ENCODE data around the gene DNAJC8. TPM values are rescaled to one million over a fixed set of nuclear protein-coding genes. Genes with fewer than 3 reads are reported as not detected.

The DNAJC8 gene
- total RNA-seq, 4 donors from 2014 or later, result 48.3 to 72.2 (median 64.1) TPM

DNA sequence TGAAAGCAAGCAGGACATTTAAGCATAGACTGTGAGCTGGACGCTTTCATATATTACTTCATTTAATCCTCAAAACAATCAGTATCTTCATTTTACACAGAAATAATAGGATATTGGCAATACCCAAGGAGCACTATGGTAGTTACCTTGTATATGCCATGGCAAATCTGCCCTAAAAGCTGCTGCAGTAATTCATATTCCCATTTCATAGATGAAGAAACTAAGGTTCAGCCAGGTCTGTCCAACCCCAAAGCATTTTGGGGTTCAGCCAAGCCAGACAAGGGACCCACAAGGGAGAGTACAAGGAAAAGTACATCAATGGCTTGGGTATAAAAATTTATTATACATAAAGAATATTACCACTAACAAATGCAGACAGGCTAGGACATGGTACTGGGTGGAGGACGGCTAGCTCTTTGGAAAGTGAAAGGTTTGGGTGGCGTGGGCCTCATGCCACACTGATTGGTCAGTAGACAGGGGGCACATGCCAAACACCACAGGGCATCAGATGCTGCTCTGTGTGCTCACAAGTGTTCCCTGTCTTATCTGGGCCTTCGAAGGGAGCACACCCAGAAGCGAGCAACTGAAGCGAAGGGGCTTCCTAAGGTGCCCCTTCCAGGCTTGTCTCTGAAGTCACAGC is 32.5 kb downstream of the DNAJC8 start:
- DNase-seq (ENCODE audit: low spot score), result no peak
- TF ChIP-seq, protein P1, sequence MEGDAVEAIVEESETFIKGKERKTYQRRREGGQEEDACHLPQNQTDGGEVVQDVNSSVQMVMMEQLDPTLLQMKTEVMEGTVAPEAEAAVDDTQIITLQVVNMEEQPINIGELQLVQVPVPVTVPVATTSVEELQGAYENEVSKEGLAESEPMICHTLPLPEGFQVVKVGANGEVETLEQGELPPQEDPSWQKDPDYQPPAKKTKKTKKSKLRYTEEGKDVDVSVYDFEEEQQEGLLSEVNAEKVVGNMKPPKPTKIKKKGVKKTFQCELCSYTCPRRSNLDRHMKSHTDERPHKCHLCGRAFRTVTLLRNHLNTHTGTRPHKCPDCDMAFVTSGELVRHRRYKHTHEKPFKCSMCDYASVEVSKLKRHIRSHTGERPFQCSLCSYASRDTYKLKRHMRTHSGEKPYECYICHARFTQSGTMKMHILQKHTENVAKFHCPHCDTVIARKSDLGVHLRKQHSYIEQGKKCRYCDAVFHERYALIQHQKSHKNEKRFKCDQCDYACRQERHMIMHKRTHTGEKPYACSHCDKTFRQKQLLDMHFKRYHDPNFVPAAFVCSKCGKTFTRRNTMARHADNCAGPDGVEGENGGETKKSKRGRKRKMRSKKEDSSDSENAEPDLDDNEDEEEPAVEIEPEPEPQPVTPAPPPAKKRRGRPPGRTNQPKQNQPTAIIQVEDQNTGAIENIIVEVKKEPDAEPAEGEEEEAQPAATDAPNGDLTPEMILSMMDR (IDR thresholded peaks at IDR 0.05), result no peak
- ATAC-seq (ENCODE audit: low FRiP score), result no peak

DNA sequence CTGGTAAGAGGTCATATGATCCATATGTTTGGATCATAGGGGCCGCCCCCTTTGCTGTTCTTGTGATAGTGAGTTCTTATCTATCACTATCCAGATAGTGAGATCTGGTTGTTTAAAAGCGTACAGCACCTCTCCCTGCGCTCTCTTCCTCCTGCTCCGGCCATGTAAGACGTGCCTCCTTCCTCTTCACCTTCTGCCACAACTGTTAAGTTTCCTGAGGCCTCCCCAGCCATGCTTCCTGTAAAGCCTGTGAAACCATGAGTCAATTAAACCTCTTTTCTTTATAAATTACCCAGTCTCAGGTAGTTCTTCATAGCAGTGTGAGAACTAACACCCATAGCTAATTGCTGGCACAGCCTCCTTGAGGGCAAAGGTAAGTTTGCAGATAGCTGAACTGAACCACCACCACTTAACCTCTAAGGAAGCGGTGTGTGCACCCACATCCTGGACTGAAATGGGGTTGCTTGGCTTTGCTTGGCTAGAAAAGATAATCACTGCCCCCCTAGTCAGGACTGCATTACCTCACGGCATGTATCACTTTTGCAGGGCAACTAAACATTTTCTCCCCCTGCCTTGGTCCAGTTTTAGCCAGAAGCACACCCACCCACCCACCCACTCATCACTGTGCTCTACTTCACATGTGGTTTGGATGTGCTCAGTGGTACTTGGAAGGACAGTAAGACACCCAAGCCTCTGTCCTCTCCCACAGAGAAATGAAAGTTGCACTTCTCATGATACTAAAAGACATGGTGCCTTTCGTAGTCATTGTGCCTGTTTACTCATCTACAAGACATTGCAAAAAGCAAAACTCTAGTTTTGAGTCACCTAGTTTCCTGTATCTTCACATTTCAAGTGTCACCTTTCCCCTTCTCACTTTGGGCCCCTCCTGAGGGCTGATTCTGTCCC is 33.2 kb downstream of the DNAJC8 start:
- DNase-seq (ENCODE audit: low spot score), result no peak
- TF ChIP-seq, protein P1 (IDR thresholded peaks at IDR 0.05), result no peak
- no peak for ATAC-seq (ENCODE audit: low FRiP score)

DNA sequence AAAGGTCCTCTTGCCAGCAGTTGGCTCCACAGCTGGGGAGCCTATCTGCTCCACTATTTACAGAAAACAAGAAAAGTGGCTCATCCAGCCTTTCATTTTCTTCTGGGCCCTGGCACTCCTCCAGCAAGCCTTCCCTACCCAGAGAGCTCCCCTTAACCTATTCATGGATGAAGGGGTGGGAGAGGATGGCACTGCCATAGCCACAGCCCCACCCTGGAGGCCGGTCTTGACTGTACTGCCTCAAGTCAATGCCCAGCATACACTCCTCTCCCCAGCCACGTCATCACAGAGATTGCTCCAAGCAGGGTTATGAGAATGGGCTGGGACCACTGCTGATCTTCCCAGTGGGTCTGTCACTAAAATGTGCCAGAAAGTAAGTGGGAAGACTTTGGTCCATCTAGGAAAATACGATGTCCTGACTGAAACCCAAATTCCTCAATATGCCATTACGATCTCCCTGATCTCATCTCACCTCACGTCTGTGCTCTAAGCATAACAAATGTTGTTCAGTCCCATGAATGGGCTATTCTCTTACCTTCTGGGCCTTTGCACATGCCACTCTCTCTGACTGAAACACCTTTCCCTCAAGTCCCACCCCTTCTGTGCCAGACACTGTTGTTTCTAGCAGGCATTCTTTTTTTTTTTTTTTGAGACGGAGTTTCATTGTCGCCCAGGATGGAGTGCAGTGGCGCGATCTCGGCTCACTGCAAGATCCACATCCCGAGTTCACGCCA is 35.0 kb downstream of the DNAJC8 start:
- DNase-seq (ENCODE audit: low spot score), result no peak
- no peak for ATAC-seq (ENCODE audit: low FRiP score)
- TF ChIP-seq, protein P1 (IDR thresholded peaks at IDR 0.05), result no peak

DNA sequence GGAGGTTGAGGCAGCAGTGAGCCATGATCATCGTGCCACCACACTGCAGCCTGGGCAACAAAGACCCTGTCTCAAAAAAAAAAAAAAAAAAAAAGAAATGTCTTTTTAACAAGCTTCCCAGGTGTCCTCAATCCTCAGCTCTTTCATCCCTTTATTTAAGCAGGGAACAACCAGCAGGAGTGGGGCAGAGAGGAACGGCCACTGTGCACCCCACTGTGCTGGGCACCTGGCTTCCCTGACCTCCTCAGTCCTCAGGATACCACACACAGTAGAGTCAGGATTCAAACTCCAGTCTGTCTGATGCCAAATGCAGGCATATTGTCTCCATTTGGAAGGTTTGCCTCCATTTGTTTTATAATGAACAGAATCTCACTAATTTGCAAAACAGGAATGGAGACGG is 36.5 kb downstream of the DNAJC8 start:
- ATAC-seq (ENCODE audit: low FRiP score), result no peak
- TF ChIP-seq, protein P1 (IDR thresholded peaks at IDR 0.05), result no peak
- DNase-seq (ENCODE audit: low spot score), result no peak

DNA sequence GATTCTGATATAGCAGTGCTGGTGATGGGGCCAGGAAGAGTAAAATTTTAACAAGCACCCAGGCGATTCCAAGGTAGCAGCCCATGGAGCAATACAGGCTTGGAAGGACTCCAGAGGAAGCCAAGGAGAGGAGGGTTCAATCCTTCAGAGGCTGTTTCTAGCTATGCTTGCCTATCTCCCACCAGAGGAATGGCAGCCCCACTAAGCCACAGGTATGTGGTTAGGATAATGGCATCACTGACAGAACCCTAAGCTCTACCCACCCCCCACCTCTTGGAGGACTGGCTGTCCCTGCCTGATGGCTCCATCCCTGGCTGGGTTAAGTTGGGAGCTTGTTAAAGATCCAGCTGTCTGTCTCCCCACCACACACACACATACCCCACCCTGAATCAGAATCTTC is 37.0 kb downstream of the DNAJC8 start:
- ATAC-seq (ENCODE audit: low FRiP score) (no peak), DNase-seq (ENCODE audit: low spot score) (no peak)
- TF ChIP-seq, protein P1 (IDR thresholded peaks at IDR 0.05), result no peak

DNA sequence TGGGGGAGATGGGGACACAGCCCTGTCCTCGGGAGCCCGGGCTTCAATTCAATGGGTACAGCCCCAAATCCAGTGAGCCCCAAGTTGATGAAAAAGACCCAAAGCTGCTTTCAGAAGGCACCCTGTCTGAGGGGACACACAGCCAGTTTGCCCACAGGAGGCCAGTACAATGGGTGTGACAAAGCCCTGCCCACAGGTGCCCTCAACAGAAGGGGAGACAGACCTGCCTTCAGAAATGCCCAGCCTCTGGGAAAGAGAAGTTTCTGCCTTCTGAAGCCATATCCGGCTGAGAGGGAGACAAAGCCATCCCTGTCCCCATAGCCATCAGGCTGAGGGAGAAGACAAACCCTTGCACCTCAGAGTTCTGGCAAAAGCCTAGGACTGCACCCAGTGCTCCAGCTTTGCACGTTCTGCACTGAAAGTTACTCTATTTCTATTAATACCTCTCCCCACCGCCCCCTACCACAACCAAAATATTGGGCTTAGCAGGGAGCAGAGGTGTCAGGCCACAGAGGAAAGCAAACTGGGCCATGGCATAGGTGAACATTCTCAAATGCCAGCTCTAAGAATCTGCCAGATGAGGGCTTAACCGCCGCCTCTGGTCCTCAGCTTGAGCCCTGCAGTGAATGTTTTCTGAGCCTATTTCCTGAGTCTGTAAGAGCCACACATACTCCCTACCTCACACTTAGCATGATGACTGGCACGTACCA is 38.3 kb downstream of the DNAJC8 start:
- DNase-seq (ENCODE audit: low spot score) (no peak), ATAC-seq (ENCODE audit: low FRiP score) (no peak)
- TF ChIP-seq, protein P1 (IDR thresholded peaks at IDR 0.05), result no peak
